IPS-11a (cell line): Measurements from ENCODE around the gene ERBB4.
"Not testable (repeated sequence)": the region's sequence is repeated elsewhere in the genome, so short reads cannot be mapped to it uniquely, and the experiment has no call there.

Source experiments
- H3K4me3 ChIP-seq: one replicate; pipeline ENCODE4 v1.5.1; 2013; ENCODE audit warnings: low read depth, low read length, control low read depth

The ERBB4 gene

GRCh38 chr2:212311807-212312404 is 226.7 kb downstream of the ERBB4 start:
- H3K4me3 ChIP-seq = no peak overlapping the region

GRCh38 chr2:212299943-212300342 is 238.7 kb downstream of the ERBB4 start:
- H3K4me3 ChIP-seq = no peak overlapping the region

DNA sequence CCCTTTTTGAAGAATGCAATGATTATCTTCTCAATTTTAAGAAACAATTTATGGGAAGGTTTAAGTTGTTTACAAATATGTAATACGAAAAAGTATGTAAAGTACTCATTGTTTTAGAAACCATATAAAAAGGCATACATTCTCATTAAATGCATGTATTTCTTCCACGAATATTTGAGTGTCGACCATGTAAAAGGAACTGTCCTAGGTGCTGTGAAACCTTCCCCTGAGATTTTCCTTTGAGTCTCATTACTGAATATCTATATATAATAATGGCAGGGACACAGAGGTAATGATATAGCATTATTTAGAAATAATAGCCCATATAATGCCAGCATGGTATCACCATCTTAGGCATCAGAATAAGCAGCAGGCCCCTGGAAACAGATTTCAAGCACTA is 239.3 kb downstream of the ERBB4 start:
- no peak overlapping the region for H3K4me3 ChIP-seq

DNA sequence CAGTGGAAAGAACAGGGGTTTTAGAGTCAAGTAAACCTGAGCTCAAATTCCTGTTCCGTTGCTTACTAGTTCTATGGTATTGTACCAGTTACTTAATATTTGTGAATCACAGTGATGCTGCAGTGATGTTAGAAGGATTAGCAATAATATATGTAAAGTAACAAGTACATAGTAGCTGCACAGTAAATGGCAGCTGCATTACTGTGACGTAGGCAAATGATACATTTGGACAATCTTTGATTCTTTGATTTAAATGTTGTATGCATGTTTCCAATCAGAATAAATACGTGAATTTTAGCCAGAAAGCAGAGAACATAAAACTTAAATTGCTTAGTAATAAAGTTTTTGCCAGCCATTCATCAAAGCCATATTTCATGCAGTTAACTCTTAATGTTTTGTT is 243.0 kb downstream of the ERBB4 start:
- no peak overlapping the region for H3K4me3 ChIP-seq

GRCh38 chr2:212294816-212295215 is 243.8 kb downstream of the ERBB4 start:
- no peak overlapping the region for H3K4me3 ChIP-seq

DNA sequence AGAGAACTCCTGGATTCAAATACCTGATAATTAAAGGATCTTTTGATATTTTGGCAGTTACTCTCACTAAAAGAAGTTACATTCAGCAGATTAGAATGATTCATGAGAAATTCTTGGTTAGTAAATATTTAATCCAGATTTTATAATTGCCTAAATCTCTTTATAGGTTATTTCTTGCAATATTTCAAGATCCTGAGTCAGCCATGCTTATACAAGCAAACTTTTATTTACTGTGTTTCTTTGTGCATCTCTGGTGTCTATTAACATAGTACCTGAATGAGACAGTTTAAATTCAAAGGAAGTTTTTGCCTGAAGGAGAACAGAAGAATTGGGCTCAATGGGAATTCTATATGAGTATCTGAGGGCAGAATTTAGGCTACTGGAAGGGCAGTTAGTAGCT is 249.3 kb downstream of the ERBB4 start:
- no peak overlapping the region for H3K4me3 ChIP-seq

DNA sequence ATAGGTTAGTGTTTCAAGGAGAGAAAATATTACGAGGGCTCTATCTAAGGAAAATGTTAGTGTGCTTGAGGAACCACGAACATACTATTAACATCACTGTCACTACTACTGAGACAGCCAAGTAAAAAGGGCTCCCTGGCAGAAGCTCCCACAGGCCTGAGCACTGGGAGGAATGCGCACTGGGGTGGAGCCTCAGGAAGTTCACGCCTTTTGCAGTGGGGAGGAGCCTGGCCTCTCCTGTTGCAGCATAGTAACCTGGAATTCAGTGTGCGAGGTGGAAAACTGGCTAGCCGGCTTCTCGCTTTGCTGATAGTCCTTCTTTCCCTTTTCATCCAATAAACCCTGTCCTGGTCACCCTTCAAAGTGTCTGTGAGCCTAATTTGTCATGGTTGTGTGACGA is 250.3 kb downstream of the ERBB4 start:
- no peak overlapping the region for H3K4me3 ChIP-seq

DNA sequence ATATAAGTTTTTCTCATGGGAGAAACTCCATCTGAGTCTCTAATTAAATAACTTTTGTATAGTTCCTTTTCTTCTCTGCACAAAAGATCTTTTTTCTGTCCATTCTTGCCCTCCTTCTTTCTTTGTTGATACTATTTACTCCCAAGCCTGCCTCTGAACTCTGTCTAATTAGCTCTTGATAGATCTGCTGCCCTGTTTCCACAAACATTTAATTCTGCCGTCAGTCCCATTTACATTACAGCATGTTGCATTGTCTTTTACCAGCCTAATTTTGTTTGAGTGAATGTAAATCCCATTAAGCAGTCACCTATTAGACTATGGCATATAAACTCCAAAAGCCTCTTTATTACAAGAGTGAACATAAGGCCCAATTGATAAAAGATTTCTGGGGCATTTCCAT is 254.4 kb downstream of the ERBB4 start:
- no peak overlapping the region for H3K4me3 ChIP-seq

GRCh38 chr2:212282671-212283261 is 255.8 kb downstream of the ERBB4 start:
- H3K4me3 ChIP-seq = no peak overlapping the region

DNA sequence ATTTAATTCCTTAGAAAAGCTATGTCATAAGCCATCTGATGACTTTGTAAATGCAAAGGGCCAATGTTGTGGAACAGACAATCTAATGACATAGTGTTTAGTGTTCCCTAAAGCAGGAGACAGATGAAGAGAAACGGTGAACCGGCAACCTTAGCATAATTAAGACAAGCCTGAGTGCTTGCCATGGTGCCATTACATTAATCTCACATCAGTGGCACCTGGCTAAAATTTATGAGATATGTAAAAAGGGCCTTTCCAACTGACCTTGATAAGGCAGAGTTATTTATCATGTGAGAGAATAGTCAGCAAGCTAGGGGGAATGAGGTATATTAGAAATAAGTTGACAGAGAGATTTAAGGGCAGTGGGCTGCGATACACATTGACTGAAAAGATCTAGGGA is 261.8 kb downstream of the ERBB4 start:
- no peak overlapping the region for H3K4me3 ChIP-seq

GRCh38 chr2:212274215-212274614 is 264.4 kb downstream of the ERBB4 start:
- no peak overlapping the region for H3K4me3 ChIP-seq

GRCh38 chr2:212271583-212271982 is 267.0 kb downstream of the ERBB4 start:
- no peak overlapping the region for H3K4me3 ChIP-seq

GRCh38 chr2:212269005-212269404 is 269.6 kb downstream of the ERBB4 start:
- H3K4me3 ChIP-seq = no peak overlapping the region

- H3K4me3 ChIP-seq = no peak overlapping the region
These were observed 272.3 kb downstream of the ERBB4 start for GRCh38 chr2:212266297-212266696.

DNA sequence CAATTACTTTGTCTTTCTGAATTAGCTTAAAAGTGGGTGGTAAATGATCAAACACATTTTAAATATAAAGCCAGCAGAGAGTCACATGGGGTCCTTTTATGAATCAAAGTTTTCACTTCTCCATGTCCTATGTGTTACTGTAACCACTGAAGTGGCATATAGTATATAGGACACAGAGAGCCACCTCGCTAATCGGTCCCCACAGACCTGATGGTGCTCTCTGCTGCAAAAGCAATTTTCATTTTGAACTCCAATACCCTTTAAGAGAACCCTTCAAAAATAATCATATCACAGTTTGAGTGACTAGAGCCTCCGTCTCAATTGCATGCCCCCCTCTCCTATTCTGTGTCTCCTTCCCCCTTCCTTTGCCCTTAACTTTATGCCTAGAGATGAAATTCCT is 272.8 kb downstream of the ERBB4 start:
- H3K4me3 ChIP-seq = no peak overlapping the region

GRCh38 chr2:212264187-212264586 is 274.4 kb downstream of the ERBB4 start:
- H3K4me3 ChIP-seq = no peak overlapping the region

DNA sequence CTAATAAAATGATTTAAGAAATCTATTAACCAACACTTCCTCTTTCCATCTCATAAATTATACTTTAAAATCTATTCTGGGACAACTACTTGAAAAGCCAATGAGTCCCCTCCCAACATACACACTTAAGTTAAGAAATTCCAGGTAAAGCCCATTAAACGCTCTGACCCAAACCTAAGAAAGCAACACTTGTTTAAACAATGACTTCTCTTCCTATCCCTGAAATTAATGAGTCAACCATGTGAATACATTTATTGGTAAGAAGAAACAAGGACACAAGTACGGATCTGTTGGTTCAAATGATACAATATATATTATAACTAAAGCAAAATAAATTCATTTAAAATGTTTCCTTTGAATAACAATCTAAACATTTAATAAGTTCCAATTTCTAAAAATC is 279.4 kb downstream of the ERBB4 start:
- no peak overlapping the region for H3K4me3 ChIP-seq

DNA sequence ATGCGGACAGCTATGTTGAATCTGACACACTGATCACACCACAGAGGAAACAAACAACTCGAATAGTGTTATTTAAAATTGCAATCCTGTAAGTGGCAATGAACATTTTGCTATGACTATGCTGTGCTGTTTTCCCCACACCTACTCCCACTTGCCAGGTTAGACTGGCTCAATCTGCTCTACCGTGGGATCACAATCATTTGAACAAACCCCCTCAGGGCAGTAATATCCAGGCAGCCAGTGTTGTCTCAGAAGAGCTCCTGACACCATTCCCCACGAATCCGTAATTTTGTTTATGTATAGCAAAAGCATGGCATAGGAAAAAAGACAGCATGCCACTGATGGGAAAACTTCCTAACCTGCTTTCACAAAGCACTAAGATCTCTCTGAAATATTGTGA is 284.3 kb downstream of the ERBB4 start:
- no peak overlapping the region for H3K4me3 ChIP-seq

DNA sequence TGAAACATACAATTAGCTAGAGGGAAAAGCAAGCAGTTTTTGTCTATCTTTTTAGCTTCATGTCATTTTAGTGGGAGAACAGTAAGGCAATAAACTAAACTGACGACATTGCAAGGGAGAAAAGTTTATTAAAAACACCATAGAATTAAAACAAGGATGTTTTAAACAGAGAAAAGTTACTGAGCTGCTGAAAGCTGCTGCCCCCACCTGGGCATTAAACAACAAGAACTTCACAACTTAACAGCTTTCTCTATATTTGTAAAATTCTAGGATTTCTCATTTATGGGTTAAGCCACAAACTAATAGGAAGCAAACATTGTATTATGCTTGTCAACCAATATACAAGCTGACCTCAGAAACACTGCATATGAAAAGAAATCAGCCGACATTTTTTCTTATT is 289.2 kb downstream of the ERBB4 start:
- no peak overlapping the region for H3K4me3 ChIP-seq

DNA sequence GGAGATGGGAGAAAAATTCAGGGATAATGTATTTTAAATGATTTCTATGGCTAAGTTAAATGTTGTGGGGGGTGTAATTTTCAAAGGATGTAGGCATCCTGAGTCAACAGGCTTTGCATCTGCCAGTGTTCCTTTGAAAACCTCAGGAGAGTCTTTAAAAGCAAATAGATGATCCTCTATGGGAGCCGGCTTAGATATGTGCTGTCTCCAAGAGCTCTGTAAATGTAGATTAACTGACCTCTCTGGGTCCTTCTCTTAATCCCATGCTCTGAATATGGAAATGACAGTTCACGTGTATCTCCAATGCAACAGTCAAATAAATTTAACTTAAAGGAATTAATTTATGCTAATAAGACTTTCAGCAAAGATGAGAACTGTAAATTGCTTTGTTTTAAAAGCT is 292.7 kb downstream of the ERBB4 start:
- H3K4me3 ChIP-seq = no peak overlapping the region

DNA sequence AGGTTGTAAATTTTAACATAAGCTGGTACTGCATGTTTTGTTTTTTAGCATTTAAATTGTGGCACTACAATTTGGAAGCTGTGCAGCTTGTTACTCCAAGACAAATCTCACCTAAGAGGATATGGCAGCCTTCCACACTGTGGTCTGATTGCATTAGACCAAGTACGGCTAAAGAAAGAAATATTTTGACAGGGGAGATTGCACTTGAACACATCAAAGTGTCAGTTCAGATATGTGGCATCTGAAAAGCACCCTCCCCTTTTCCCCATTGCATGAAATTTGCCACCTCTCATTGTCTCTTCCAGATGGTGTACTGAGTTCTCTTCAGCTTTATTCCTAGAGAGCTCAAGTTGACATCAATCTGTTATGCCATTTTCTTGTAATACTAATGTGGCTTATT is 295.9 kb downstream of the ERBB4 start:
- H3K4me3 ChIP-seq = no peak overlapping the region

- H3K4me3 ChIP-seq = not testable (repeated sequence)
These were observed 300.4 kb downstream of the ERBB4 start for GRCh38 chr2:212238152-212238551.
